ENCODE results near the gene MMS19. TPM values are rescaled to one million over a fixed set of nuclear protein-coding genes. Genes with fewer than 3 reads are reported as not detected.

The MMS19 gene
- total RNA-seq, 2 experiments from 2014 or later, result 74.8 to 95.7 TPM

DNA sequence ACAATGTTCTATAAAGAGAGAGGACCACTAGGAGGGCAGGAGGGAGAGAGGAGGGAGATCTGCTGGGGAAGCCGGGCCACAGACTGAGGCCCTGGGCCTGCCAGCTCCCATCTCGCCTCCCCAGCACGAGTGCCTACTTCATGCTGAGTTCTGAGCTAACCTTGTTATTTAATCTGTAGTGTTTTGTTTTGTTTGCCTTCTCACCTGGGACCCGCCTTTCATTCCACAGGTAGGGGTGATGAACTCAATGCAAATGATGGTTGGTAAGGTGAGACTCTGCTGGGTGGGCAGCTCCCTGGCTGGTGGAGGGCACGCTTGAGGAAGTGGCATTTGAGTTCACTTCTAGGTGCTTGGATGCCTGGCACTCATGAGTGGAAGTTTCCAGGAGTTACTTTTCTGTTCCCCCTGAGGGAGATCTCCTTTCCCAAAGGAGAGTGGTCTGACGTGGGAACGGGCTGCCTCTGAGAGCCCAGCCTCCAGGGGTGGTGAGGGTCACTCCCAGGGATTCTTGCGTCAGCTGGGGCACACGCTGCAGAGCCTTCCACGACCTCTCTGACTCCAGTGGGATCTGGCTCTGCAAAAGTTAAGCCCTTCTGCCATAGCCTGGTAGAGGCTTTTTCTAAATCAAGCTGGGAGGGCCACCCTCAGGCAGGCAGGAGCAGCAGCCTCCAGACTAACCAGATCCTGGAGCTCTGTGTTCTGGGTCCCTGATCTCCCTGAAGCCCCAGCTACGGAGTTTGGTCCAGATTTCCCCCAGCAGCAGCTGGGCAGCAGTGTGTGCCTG is 22.9 kb upstream of the MMS19 start:
- intact Hi-C loops (cut with micrococcal nuclease; ENCODE audit: unreplicated experiment), result no loop called here
- no peaks in the 10 kb centered on the region for H3K9me3 ChIP-seq (ENCODE audit: low read length)
- H3K79me2 ChIP-seq (ENCODE audit: insufficient read depth, low read depth, low read length), result no peaks in the 10 kb centered on the region
- H3K27ac ChIP-seq (ENCODE audit: low read depth, low read length, poor library complexity, severe bottlenecking), result no peak overlapping the region
- CTCF ChIA-PET (ENCODE audit: unreplicated experiment), result no interaction called here
- POLR2A ChIA-PET, result interaction anchor here (0.6 to 1.1 kb wide), 3 partner anchors 16 to 156 kb away, joined by 3 to 8 read pairs (median 3); no protein-coding TSS in a partner anchor
- H3K4me3 ChIP-seq (ENCODE audit: low read depth, low read length, poor library complexity, severe bottlenecking), result no peak overlapping the region
- H3K4me1 ChIP-seq (ENCODE audit: insufficient read depth, low read length, poor library complexity, severe bottlenecking), result no peaks in the 10 kb centered on the region
- BruUV-seq (replicated peaks), result no TSS peak
- DNase-seq (ENCODE audit: low spot score), result no peak
- H4K20me1 ChIP-seq (ENCODE audit: insufficient read depth, low read length), result no peaks in the 10 kb centered on the region
- H2AFZ ChIP-seq (ENCODE audit: low read length), result no peak overlapping the region
- TF ChIP-seq EZH2phosphoT487 (IDR thresholded peaks at IDR 0.05; ENCODE audit: borderline replicate concordance, low read depth, low read length), result no peak
- TF ChIP-seq, protein P1, sequence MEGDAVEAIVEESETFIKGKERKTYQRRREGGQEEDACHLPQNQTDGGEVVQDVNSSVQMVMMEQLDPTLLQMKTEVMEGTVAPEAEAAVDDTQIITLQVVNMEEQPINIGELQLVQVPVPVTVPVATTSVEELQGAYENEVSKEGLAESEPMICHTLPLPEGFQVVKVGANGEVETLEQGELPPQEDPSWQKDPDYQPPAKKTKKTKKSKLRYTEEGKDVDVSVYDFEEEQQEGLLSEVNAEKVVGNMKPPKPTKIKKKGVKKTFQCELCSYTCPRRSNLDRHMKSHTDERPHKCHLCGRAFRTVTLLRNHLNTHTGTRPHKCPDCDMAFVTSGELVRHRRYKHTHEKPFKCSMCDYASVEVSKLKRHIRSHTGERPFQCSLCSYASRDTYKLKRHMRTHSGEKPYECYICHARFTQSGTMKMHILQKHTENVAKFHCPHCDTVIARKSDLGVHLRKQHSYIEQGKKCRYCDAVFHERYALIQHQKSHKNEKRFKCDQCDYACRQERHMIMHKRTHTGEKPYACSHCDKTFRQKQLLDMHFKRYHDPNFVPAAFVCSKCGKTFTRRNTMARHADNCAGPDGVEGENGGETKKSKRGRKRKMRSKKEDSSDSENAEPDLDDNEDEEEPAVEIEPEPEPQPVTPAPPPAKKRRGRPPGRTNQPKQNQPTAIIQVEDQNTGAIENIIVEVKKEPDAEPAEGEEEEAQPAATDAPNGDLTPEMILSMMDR (conservative IDR thresholded peaks at IDR 0.05; ENCODE audit: low read length), result no peak
- no peak overlapping the region for H3K4me2 ChIP-seq (ENCODE audit: low read length)
- no peaks in the 10 kb centered on the region for H3K9me2 ChIP-seq (ENCODE audit: insufficient read depth, low read length)
- no peaks in the 10 kb centered on the region for H3K36me3 ChIP-seq (ENCODE audit: insufficient read depth, low read length)

DNA sequence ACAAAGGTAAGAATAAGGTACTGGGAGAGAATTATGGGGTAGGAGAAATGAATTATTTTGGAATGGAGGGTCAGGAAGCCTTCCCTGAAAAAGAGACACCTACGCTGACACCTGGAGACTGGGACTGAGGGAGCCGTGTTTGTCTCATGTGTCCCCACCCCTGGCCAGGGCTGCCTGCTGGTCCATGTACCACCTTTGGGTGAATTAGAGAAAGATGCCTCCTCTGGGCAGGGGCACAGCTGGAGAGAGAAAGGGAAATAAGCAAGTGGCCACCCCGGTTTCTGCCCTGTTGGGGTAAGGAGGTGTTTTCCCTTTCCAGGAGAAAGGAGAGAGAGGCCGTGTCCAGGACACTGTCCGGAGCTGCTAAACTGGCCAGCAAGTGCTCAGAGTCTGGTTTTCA is 22.3 kb upstream of the MMS19 start:
- no peak overlapping the region for H3K4me2 ChIP-seq (ENCODE audit: low read length)

More for the DNA sequence above, 22.3 kb upstream of the MMS19 start:
- H4K20me1 ChIP-seq (ENCODE audit: insufficient read depth, low read length), result no peaks in the 10 kb centered on the region
- intact Hi-C loops (cut with micrococcal nuclease; ENCODE audit: unreplicated experiment), result no loop called here
- H3K4me1 ChIP-seq (ENCODE audit: insufficient read depth, low read length, poor library complexity, severe bottlenecking), result no peaks in the 10 kb centered on the region
- H3K27ac ChIP-seq (ENCODE audit: low read depth, low read length, poor library complexity, severe bottlenecking), result no peak overlapping the region
- DNase-seq (ENCODE audit: low spot score), result no peak
- TF ChIP-seq, protein P1 (conservative IDR thresholded peaks at IDR 0.05; ENCODE audit: low read length), result no peak
- TF ChIP-seq EZH2phosphoT487 (IDR thresholded peaks at IDR 0.05; ENCODE audit: borderline replicate concordance, low read depth, low read length), result no peak
- no peaks in the 10 kb centered on the region for H3K79me2 ChIP-seq (ENCODE audit: insufficient read depth, low read depth, low read length)
- H3K36me3 ChIP-seq (ENCODE audit: insufficient read depth, low read length), result no peaks in the 10 kb centered on the region
- H3K4me3 ChIP-seq (ENCODE audit: low read depth, low read length, poor library complexity, severe bottlenecking), result no peak overlapping the region
- H3K9me2 ChIP-seq (ENCODE audit: insufficient read depth, low read length), result no peaks in the 10 kb centered on the region
- ChIA-PET POLR2A (no interaction called here), CTCF (ENCODE audit: unreplicated experiment) (no interaction called here)
- H3K9me3 ChIP-seq (ENCODE audit: low read length), result no peaks in the 10 kb centered on the region
- no peak overlapping the region for H2AFZ ChIP-seq (ENCODE audit: low read length)
- BruUV-seq (replicated peaks), result no TSS peak
